SJCRH30 (cell line): ENCODE results near the gene PSME4. TPM values are rescaled to one million over a fixed set of nuclear protein-coding genes. Genes with fewer than 3 reads are reported as not detected.

Experiments used
- DNase-seq, 2 experiments: peaks; one replicate each; pipeline ENCODE4 v3.0.0-alpha.2; 2015 to 2020
- H3K27ac ChIP-seq: fragments of 250-450 bp; sonication (Bioruptor Pico); 2 replicates; pipeline ENCODE4 v1.5.1; 2020; ENCODE audit warnings: mild to moderate bottlenecking, moderate library complexity
- H3K27me3 ChIP-seq: fragments of 250-450 bp; sonication (Bioruptor Pico); 2 replicates; pipeline ENCODE4 v1.5.1; 2020; ENCODE audit warnings: mild to moderate bottlenecking, moderate library complexity
- H3K36me3 ChIP-seq: fragments of 250-450 bp; sonication (Bioruptor Pico); 2 replicates; pipeline ENCODE4 v1.5.1; 2020; ENCODE audit warnings: mild to moderate bottlenecking, moderate library complexity
- H3K4me1 ChIP-seq: fragments of 250-450 bp; sonication (Bioruptor Pico); 2 replicates; pipeline ENCODE4 v1.5.1; 2020; ENCODE audit warnings: mild to moderate bottlenecking, moderate library complexity
- H3K4me3 ChIP-seq: fragments of 250-450 bp; sonication (Bioruptor Pico); 2 replicates; pipeline ENCODE4 v1.5.1; 2020; ENCODE audit warnings: mild to moderate bottlenecking, moderate library complexity
- H3K9me3 ChIP-seq: fragments of 250-450 bp; sonication (Bioruptor Pico); replicated peaks from 2 replicates; pipeline ENCODE4 v1.5.1; 2020; ENCODE audit warnings: mild to moderate bottlenecking, moderate library complexity
- total RNA-seq: library from RNA; depleted of rRNA; stranded (reverse); fragments of >200 nt; shearing (Covaris generic); gene quantifications from 2 replicates; pipeline ENCODE4 v1.2.3, GENCODE V29; 2014

PSME4 gene
- total RNA-seq, 1 experiment from 2014 or later, result 82.8 TPM

GRCh38 chr2:53884883-53885282 lies 85.9 kb downstream of the PSME4 start:
- Histone ChIP-seq H3K4me1 (no peaks in the 10 kb centered on the region), H3K36me3 (peaks cover 85% of the 10 kb centered on the region), H3K27ac (no peak overlapping the region), H3K4me3 (no peak overlapping the region), H3K27me3 (no peaks in the 10 kb centered on the region), H3K9me3 (no peaks in the 10 kb centered on the region)
- no peak for DNase-seq

DNA sequence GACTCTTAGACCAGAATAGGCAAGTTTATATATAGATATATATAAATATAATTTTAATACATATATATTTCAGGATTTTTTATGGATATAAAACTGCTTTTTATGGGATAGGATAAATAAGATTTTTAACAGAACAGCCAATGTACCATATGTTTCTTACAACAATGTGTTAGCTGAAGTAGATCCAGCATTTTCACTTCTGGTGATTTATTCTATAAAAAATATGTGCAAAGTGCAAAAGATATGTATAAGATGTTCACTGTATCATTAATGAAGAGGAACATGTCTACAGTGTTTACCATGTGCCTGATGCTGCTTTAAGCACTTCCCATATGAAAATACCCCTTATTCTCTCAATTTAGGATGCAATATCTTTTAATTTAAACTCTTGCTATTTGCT lies 88.8 kb downstream of the PSME4 start:
- H3K4me3 ChIP-seq, result no peak overlapping the region
- H3K27ac ChIP-seq, result no peak overlapping the region
- H3K36me3 ChIP-seq, result peaks cover 78% of the 10 kb centered on the region
- no peak for DNase-seq
- no peaks in the 10 kb centered on the region for H3K4me1 ChIP-seq
- H3K9me3 ChIP-seq, result no peaks in the 10 kb centered on the region
- H3K27me3 ChIP-seq, result no peaks in the 10 kb centered on the region

DNA sequence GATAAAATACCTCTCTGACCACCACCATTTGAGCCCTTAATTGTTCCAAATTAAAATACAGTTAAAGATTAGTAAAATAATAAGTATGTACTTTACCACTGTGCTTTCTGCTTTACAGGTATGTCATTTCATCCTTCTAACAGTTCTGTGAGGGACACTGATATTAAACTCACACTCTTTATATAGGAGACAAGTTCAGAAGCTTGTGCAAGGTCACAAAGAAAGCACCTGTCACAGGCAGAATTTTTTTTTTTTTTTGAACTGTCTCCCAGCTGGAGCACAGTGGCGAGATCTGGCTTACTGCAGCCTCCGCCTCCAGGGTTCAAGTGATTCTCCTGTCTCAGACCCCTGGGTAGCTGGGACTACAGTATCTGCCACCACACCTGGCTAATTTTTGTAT lies 89.4 kb downstream of the PSME4 start:
- Histone ChIP-seq H3K27me3 (no peaks in the 10 kb centered on the region), H3K36me3 (peaks cover 72% of the 10 kb centered on the region), H3K9me3 (no peaks in the 10 kb centered on the region), H3K4me1 (no peaks in the 10 kb centered on the region), H3K27ac (no peak overlapping the region), H3K4me3 (no peak overlapping the region)
- no peak for DNase-seq

DNA sequence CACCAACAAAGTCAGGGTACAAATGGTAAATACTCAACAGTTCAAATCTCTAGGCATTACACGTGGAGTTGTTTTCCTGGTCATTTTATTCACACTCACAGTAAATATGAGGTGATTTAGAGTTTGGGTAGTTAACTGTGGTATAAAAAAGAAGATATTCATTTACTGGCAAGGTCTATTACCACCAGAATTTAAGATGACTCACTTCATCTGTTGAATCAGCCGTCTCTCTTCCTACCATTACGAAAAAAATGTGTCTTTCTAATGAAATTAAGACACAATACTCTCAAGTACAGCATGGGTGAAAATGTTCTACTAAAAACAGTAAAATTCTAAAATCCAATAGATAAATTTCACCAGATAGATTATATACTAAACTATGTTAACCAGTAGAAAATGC lies 90.0 kb downstream of the PSME4 start:
- no peaks in the 10 kb centered on the region for H3K4me1 ChIP-seq

GRCh38 chr2:53877556-53877955 lies 93.2 kb downstream of the PSME4 start:
- no peak for DNase-seq

More for the DNA sequence above, 90.0 kb downstream of the PSME4 start:
- Histone ChIP-seq H3K9me3 (no peaks in the 10 kb centered on the region), H3K36me3 (peaks cover 72% of the 10 kb centered on the region), H3K27me3 (no peaks in the 10 kb centered on the region), H3K27ac (no peak overlapping the region), H3K4me3 (no peak overlapping the region)
- no peak for DNase-seq

GRCh38 chr2:53877112-53877511 lies 93.7 kb downstream of the PSME4 start:
- no peak for DNase-seq
- Histone ChIP-seq H3K9me3 (no peaks in the 10 kb centered on the region), H3K27ac (no peak overlapping the region), H3K4me3 (no peak overlapping the region), H3K36me3 (peaks cover 73% of the 10 kb centered on the region), H3K27me3 (no peaks in the 10 kb centered on the region), H3K4me1 (no peaks in the 10 kb centered on the region)

More at GRCh38 chr2:53877556-53877955, 93.2 kb downstream of the PSME4 start:
- Histone ChIP-seq H3K9me3 (no peaks in the 10 kb centered on the region), H3K27ac (no peak overlapping the region), H3K4me1 (no peaks in the 10 kb centered on the region), H3K4me3 (no peak overlapping the region), H3K27me3 (no peaks in the 10 kb centered on the region), H3K36me3 (peaks cover 74% of the 10 kb centered on the region)

DNA sequence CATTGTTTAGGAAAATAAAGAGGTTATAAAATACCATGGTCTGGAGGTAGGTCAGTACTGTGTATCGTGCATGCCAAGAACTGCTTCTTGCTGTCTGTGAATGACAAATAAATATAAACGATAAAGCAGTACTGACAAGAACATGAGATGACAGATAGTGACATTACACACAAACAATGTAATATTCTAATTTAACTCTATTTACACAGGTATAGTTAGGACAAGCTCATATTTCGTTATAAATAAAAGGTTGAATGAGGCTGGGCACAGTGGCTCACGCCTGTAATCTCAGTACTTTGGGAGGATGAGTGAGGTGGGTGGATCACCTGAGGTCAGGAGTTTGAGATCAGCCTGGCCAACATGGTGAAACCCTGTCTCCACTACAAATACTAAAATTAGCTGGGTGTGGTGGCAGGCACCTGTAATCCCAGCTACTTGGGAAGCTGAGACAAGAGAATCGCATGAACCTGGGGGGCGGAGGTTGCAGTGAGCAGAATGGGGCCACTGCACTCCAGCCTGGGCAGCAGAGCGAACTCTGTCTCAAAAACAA lies 96.3 kb downstream of the PSME4 start:
- Histone ChIP-seq H3K4me1 (no peaks in the 10 kb centered on the region), H3K4me3 (no peak overlapping the region), H3K27me3 (no peaks in the 10 kb centered on the region), H3K9me3 (no peaks in the 10 kb centered on the region), H3K27ac (no peak overlapping the region), H3K36me3 (peaks cover 74% of the 10 kb centered on the region)
- no peak for DNase-seq

GRCh38 chr2:53867773-53868172 lies 103.0 kb downstream of the PSME4 start:
- no peaks in the 10 kb centered on the region for H3K4me1 ChIP-seq
- no peak overlapping the region for H3K27ac ChIP-seq
- H3K4me3 ChIP-seq, result no peak overlapping the region
- H3K27me3 ChIP-seq, result no peaks in the 10 kb centered on the region
- no peak for DNase-seq
- H3K9me3 ChIP-seq, result no peaks in the 10 kb centered on the region
- H3K36me3 ChIP-seq, result peaks cover 72% of the 10 kb centered on the region

- peaks cover 71% of the 10 kb centered on the region for H3K36me3 ChIP-seq
Measured at GRCh38 chr2:53867169-53867568, 103.6 kb downstream of the PSME4 start.

DNA sequence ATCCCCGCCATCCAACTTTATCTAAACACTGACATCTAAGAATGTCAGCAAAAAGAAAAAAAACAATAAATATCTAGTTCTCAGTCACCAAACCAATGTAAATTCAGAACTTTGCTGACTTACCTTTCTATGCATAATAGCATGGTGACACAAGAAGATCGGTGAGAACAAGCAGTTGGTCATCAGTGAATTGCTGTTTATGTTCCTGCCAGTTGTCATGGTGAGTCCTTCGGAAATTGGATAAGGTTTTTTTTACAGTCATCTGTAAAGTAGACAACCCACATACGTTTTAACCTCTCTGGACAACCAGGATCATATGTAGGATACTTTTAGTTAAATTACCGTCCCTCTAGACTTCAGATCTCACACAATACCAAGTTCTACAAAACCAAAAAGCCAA lies 104.8 kb downstream of the PSME4 start:
- no peak for DNase-seq
- Histone ChIP-seq H3K27ac (no peak overlapping the region), H3K9me3 (no peaks in the 10 kb centered on the region), H3K4me3 (no peak overlapping the region), H3K27me3 (no peaks in the 10 kb centered on the region), H3K36me3 (peaks cover 71% of the 10 kb centered on the region), H3K4me1 (no peaks in the 10 kb centered on the region)

More at GRCh38 chr2:53867169-53867568, 103.6 kb downstream of the PSME4 start:
- no peak for DNase-seq
- no peak overlapping the region for H3K4me3 ChIP-seq
- H3K27me3 ChIP-seq, result no peaks in the 10 kb centered on the region
- no peak overlapping the region for H3K27ac ChIP-seq
- no peaks in the 10 kb centered on the region for H3K9me3 ChIP-seq
- no peaks in the 10 kb centered on the region for H3K4me1 ChIP-seq

GRCh38 chr2:53865264-53865663 lies 105.5 kb downstream of the PSME4 start:
- Histone ChIP-seq H3K36me3 (peaks cover 76% of the 10 kb centered on the region), H3K9me3 (no peaks in the 10 kb centered on the region), H3K4me1 (no peaks in the 10 kb centered on the region), H3K4me3 (no peak overlapping the region), H3K27ac (no peak overlapping the region), H3K27me3 (no peaks in the 10 kb centered on the region)
- no peak for DNase-seq

DNA sequence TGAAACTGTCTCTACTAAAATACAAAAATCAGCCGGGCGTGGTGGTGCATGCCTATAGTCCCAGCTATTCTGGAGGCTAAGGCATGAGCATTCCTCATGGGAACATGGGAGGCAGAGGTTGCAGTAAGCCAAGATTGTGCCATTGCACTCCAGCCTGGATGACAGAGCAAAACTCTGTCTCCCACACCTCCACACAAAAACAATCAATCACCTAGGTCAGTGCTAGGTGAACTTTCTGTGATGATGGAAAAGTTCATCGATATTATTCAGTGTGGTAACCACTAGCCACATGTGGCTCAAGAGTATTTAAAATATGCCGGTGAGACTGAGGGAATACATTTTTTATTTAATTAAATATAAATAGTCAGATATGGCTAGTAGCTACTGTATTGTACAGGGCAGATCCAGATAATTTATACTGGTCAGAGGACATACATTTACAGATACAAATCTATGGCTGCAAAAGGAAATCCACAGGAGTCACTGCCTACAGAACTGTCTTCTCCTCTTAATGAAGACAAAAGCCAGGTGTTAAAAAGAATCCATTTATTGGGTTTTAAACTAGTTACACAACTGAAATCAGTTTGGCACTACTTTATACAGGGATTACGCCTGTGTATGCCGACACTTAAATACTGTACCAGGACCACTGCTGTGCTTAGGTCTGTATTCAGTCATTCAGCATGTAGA lies 107.1 kb downstream of the PSME4 start:
- H3K4me3 ChIP-seq, result no peak overlapping the region
- no peaks in the 10 kb centered on the region for H3K4me1 ChIP-seq
- H3K27me3 ChIP-seq, result no peaks in the 10 kb centered on the region
- peaks cover 64% of the 10 kb centered on the region for H3K36me3 ChIP-seq
- no peak for DNase-seq
- no peaks in the 10 kb centered on the region for H3K9me3 ChIP-seq
- H3K27ac ChIP-seq, result no peak overlapping the region

GRCh38 chr2:53861824-53862223 lies 109.0 kb downstream of the PSME4 start:
- H3K27ac ChIP-seq, result no peak overlapping the region
- no peaks in the 10 kb centered on the region for H3K9me3 ChIP-seq
- H3K36me3 ChIP-seq, result peaks cover 52% of the 10 kb centered on the region
- H3K4me3 ChIP-seq, result no peak overlapping the region
- no peaks in the 10 kb centered on the region for H3K4me1 ChIP-seq
- no peaks in the 10 kb centered on the region for H3K27me3 ChIP-seq
- no peak for DNase-seq

DNA sequence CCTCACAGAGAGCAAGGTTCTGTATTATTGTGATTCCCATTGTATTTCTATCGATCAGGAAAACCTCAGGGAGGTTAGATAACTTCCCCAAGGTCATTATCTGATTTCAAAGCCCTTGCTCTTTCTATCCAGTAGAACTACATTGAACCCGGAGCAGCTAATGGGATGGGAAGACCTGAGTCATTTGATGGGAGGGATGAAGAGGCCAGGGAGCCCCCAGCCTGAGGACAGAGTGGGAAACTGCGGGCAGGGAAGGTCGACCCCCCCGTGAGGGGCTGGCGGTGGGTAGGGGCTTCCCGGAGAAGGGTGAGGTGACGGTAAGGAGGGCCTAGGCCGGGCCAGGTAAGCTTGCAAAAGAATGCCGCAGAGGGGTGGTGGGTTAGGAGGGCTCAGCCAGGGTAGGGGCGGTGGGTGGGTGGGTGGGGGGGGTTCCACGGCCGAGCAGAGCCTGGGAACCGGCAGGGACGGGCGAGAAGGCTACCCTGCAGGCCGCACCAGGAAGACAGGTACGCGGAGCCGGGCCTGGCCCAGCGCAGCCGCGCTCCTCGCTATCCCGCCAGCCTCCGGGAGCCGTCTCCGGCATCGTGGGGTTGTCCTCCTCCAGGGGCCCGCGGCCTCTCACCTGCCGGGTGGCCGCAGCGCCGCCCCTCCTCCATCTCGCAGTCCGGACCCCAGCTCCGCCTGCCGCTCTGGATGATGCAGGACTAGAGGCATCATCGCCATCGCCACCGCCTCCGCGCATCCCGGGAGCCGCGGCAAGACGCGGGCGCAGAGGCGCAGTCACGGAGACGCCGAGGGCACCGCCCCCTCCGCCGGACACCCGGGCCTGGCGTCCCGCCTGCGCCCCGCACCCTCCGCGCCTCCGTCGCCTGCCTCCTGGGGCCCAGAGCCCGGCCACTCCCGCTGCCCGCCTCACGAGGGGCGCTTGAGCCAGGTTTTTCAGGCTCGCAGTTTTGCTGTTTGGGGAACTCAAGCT lies 111.3 kb downstream of the PSME4 start, which contains the start of gene GPR75:
TSS of gene GPR75 (minus strand) at position 762 of the 976 bp plus-strand sequence. CDS start 5,211 bp downstream, outside the sequence.
- no peaks in the 10 kb centered on the region for H3K9me3 ChIP-seq
- no peak for DNase-seq
- H3K36me3 ChIP-seq, result peaks cover 30% of the 10 kb centered on the region
- no peaks in the 10 kb centered on the region for H3K27me3 ChIP-seq
- H3K4me1 ChIP-seq, result no peaks in the 10 kb centered on the region
- no peak within 1 kb of the TSS for H3K27ac ChIP-seq
- no peak within 1 kb of the TSS for H3K4me3 ChIP-seq

GRCh38 chr2:53856272-53856671 lies 114.5 kb downstream of the PSME4 start:
- Histone ChIP-seq H3K4me1 (no peaks in the 10 kb centered on the region), H3K9me3 (no peaks in the 10 kb centered on the region), H3K27ac (no peak overlapping the region), H3K4me3 (no peak overlapping the region), H3K27me3 (no peaks in the 10 kb centered on the region), H3K36me3 (peaks cover 15% of the 10 kb centered on the region)
- DNase-seq, result peak in 1 of 2 experiments; percentile 10
